H1 (cell line): ENCODE measurements around the gene LAMA4. TPM values are rescaled to one million over a fixed set of nuclear protein-coding genes. Genes with fewer than 3 reads are reported as not detected.

Experiments
- JUN ChIP-seq: IDR thresholded peaks from 2 replicates; pipeline ENCODE4 v1.6.1; 2011; ENCODE audit warnings: low read depth, mild to moderate bottlenecking, improper control_type of control experiment, low read length
- TAF7 ChIP-seq: optimal IDR thresholded peaks from 2 replicates; pipeline ENCODE3; 2011; ENCODE audit warnings: low read depth, mild to moderate bottlenecking, inconsistent platforms, low read length, moderate library complexity, borderline replicate concordance
- polyA plus RNA-seq, 7 experiments: library from polyadenylated mRNA; depleted of rRNA in 3 of 7; stranded (reverse) in 5 of 7; unstranded in 2 of 7; fragments of >200 nt in 5 of 7; fragments of 200-250 nt in 2 of 7; gene quantifications; 1 replicate in 5 of 7; 2 replicates in 1 of 7; 4 replicates in 1 of 7; pipeline versions ENCODE4 v1.2.1 to v1.2.3, GENCODE V29; 2011 to 2013; ENCODE audit warnings: missing spikeins in 2 of 7, mixed read lengths in 2 of 7
- total RNA-seq: library from RNA; stranded (reverse); fragmentation: NEBNext Ultra II Directional; extraction: Animal tissue kit (Norgen Biotek cat#: 25700); gene quantifications from 2 replicates; pipeline ENCODE4 v1.2.1, GENCODE V29; 2021
- TF ChIP-seq, protein P1 (sequence below): IDR thresholded peaks from 2 replicates; pipeline ENCODE4 v1.6.1; 2012; ENCODE audit warnings: inconsistent platforms

The LAMA4 gene
- total and polyA plus RNA-seq, 2 of the 8 experiments (the other 6 are each of a cell fraction or from before 2014, with no cell fraction given) = 0.95 to 1.5 TPM

DNA sequence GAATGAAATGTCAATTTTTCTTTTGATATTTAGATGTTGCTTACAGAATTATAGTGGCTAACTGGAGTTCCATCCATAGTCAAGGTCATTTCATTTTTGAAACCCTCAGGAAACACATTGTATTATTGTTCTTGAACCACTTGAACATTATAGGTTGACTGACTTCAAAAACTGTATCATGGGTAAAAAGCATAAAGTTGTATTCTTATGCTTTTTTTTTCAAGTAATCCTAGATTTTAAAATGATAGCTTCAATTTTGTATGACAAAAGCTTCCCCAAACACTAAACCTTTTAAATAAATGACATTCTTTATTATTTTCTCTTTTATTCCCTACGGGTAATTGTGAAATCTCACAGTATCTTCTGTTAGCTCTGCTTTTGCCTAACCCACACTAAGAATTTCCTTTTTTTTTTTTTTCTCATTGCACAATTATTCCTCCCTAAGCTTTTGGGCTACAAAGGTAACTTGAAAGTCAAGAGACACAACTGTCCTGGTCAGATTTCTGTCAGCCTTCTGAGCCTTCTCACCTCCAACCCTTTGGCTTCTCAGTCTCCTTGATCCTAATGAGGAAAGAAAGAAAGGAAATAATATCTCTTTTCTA, 36.9 kb upstream of the LAMA4 start (continued):
- TF ChIP-seq, protein P1, sequence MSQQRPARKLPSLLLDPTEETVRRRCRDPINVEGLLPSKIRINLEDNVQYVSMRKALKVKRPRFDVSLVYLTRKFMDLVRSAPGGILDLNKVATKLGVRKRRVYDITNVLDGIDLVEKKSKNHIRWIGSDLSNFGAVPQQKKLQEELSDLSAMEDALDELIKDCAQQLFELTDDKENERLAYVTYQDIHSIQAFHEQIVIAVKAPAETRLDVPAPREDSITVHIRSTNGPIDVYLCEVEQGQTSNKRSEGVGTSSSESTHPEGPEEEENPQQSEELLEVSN = no peak
- TF ChIP-seq TAF7 = no peak
- TF ChIP-seq JUN = no peak
